KMS-11 (cell line): ENCODE data around the gene JMJD7.

Experiments
- H2AFZ ChIP-seq: fragments of 200-600 bp; sonication (generic); 2 replicates; pipeline ENCODE4 v1.6.1; 2016; ENCODE audit warnings: antibody characterized with exemption, mixed run types, low read depth
- H3K27ac ChIP-seq: fragments of 200-600 bp; sonication (generic); 2 replicates; pipeline ENCODE4 v1.6.1; 2016; ENCODE audit warnings: mild to moderate bottlenecking, mixed run types
- H3K27me3 ChIP-seq: fragments of 200-600 bp; sonication (generic); 2 replicates; pipeline ENCODE4 v1.6.1; 2017; ENCODE audit warnings: mild to moderate bottlenecking, low read depth, mixed run types, moderate library complexity; ENCODE audit not compliant: insufficient read depth
- H3K36me3 ChIP-seq: fragments of 200-600 bp; sonication (generic); 2 replicates; pipeline ENCODE4 v1.6.1; 2017; ENCODE audit warnings: mild to moderate bottlenecking, mixed run types; ENCODE audit not compliant: insufficient read depth
- H3K4me1 ChIP-seq: fragments of 200-600 bp; sonication (generic); 2 replicates; pipeline ENCODE4 v1.6.1; 2016; ENCODE audit warnings: mild to moderate bottlenecking, low read depth, mixed run types; ENCODE audit not compliant: poor library complexity, severe bottlenecking
- H3K4me2 ChIP-seq: fragments of 200-600 bp; sonication (generic); 2 replicates; pipeline ENCODE4 v1.7.0; 2016; ENCODE audit warnings: mild to moderate bottlenecking, mixed run types
- H3K4me3 ChIP-seq: fragments of 200-600 bp; sonication (generic); IDR thresholded peaks from 2 replicates; pipeline ENCODE4 v1.6.1; 2017; ENCODE audit warnings: low read depth, low read length, mixed read lengths; ENCODE audit not compliant: insufficient read depth
- H3K79me2 ChIP-seq: fragments of 200-600 bp; sonication (generic); 2 replicates; pipeline ENCODE4 v1.6.1; 2016; ENCODE audit warnings: low read depth, mixed run types; ENCODE audit not compliant: insufficient read depth
- H3K9ac ChIP-seq: fragments of 200-600 bp; sonication (generic); 2 replicates; pipeline ENCODE4 v1.6.1; 2016; ENCODE audit warnings: mild to moderate bottlenecking, mixed run types
- H4K20me1 ChIP-seq: fragments of 200-600 bp; sonication (generic); 2 replicates; pipeline ENCODE4 v1.6.1; 2016; ENCODE audit warnings: mild to moderate bottlenecking, mixed run types; ENCODE audit not compliant: insufficient read depth
- CTCF ChIP-seq: fragments of 200-600 bp; sonication (generic); conservative IDR thresholded peaks from 2 replicates; pipeline ENCODE4 v1.6.1; 2017; ENCODE audit warnings: low read depth, mild to moderate bottlenecking, antibody characterized with exemption, low read length, moderate library complexity, mixed read lengths

JMJD7 gene

DNA sequence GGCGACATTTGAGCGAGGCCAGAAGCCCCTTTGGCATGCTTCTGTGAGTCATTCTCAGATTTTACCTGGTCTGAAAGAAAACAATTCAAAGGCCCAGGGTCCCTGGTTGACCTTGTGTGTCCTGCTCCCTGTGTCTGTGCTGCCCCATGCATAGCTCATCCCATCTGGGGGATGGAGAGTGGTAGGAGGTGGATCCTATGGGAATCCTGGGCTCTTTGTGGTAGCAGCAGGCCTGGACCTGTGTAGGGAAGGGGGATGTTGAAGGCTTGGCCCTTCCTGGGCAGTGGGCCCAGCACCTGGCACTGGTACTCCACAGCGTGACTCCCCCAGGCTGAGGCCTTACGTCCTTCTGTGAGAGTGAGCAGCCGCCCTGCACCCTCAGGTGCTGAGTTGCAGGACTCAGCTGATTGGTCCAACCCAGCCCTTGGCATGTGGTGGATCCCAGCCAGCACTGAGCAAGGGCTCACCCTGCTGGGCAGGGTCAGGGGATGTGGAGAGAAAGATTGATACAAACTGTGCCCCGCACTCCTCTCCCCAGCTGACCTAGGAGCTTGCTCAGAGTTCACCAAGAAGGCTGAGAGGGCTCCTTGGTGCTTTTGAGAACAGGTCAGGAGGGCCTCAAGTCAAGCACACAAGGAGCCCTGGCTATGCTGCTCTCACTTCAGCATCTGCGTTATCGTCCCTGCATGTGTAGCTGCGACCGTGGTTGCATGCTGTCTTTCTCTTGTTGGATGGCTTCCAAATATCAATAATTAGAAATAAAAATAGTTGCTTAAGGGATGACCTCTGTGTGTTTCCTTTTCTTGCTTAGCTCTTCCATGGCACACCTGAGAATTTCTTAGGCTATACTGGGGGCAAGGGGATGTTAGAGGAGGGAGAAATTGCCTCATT is 21.4 kb upstream of the JMJD7 start:
- H3K79me2 ChIP-seq = no peaks in the 10 kb centered on the region
- no peak overlapping the region for H3K9ac ChIP-seq
- TF ChIP-seq CTCF = no peak
- no peaks in the 10 kb centered on the region for H3K27me3 ChIP-seq
- H3K36me3 ChIP-seq = no peaks in the 10 kb centered on the region
- no peak overlapping the region for H3K4me3 ChIP-seq
- no peak overlapping the region for H3K27ac ChIP-seq
- no peak overlapping the region for H2AFZ ChIP-seq
- H3K4me2 ChIP-seq = no peak overlapping the region
- peaks cover 9% of the 10 kb centered on the region for H3K4me1 ChIP-seq
- H4K20me1 ChIP-seq = no peaks in the 10 kb centered on the region

DNA sequence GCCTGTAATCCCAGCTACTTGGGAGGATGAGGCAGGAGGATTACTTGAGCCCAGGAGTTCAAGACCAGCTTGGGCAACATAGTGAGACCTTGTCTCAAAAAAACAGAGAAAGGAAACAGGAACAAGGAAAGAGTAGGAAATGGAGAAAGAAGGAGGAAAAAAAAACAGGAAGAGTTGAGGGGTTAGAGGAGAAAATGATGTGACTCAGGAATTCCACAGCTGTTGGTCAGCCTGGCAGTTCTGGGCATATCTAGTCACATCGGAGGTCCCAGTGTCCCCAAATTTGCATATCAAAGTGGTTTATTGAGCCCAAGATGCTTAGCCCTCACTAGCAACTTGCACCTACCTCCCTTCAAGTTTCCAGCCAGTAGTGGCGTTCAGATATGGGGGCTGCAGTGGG is 18.8 kb upstream of the JMJD7 start:
- Histone ChIP-seq H3K27me3 (no peaks in the 10 kb centered on the region), H3K9ac (no peak overlapping the region), H3K4me3 (no peak overlapping the region), H3K36me3 (no peaks in the 10 kb centered on the region), H3K79me2 (no peaks in the 10 kb centered on the region), H4K20me1 (no peaks in the 10 kb centered on the region), H2AFZ (no peak overlapping the region), H3K27ac (no peak overlapping the region), H3K4me1 (peaks cover 11% of the 10 kb centered on the region), H3K4me2 (no peak overlapping the region)
- no peak for TF ChIP-seq CTCF

DNA sequence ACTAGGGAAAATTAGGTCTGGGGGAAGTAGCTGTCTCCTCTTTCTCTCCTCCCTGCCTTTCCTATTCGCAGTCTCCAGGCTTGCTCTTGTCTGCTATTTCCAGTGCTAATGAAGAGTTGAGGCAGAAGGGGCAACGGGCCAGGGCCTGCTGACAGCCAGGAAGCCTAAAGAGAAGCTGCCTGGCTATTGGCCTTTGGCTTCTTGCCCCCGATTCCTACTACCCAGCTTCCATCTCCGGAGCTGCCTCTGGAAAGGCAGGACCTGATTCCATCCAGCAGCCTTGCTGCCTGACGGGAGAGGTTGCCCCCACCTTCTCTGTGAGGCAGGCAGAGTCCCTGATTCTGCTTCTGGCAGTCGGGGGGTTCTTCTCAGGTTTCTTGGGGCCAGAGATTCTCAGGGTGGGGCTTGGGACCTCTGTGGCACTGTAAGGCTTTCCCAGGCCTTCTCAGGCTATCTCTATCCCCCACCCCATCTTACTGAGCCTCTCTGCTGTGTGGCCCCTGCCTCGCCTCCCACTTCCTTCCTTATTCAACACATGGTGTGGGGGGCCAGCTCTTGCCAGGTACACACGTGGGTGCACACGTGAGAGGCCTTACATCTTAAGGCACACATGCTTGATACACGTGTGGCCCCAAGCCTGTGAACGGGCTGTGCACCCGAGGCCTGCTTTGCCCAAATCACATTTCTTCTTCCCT is 18.2 kb upstream of the JMJD7 start:
- TF ChIP-seq CTCF = no peak
- Histone ChIP-seq H3K36me3 (no peaks in the 10 kb centered on the region), H4K20me1 (no peaks in the 10 kb centered on the region), H3K4me2 (no peak overlapping the region), H2AFZ (no peak overlapping the region), H3K27ac (no peak overlapping the region), H3K4me3 (no peak overlapping the region), H3K4me1 (peaks cover 11% of the 10 kb centered on the region), H3K27me3 (no peaks in the 10 kb centered on the region), H3K9ac (no peak overlapping the region), H3K79me2 (no peaks in the 10 kb centered on the region)

GRCh38 chr15:41810651-41811431 is 17.1 kb upstream of the JMJD7 start:
- TF ChIP-seq CTCF = no peak

More at GRCh38 chr15:41810651-41811431, 17.1 kb upstream of the JMJD7 start:
- no peaks in the 10 kb centered on the region for H3K36me3 ChIP-seq
- no peak overlapping the region for H3K9ac ChIP-seq
- no peak overlapping the region for H3K4me3 ChIP-seq
- no peaks in the 10 kb centered on the region for H3K27me3 ChIP-seq
- H2AFZ ChIP-seq = 0 out of 2 replicates have a peak overlapping the region, but pooled peaks have one; percentile 15
- H3K4me2 ChIP-seq = peak overlapping the region; percentile 4; the same call in 1 of the 2 replicates
- no peaks in the 10 kb centered on the region for H4K20me1 ChIP-seq
- H3K79me2 ChIP-seq = no peaks in the 10 kb centered on the region
- no peak overlapping the region for H3K27ac ChIP-seq
- H3K4me1 ChIP-seq = peaks cover 11% of the 10 kb centered on the region
